OCI-LY3 (cell line): ENCODE data around the gene WBP2.

Experiments
- CTCF ChIP-seq: fragments of 200-600, 300-600 bp; sonication (generic); IDR thresholded peaks from 2 replicates; pipeline ENCODE4 v1.5.1; 2014; ENCODE audit warnings: antibody characterized with exemption, low read length, low read depth
- EZH2phosphoT487 ChIP-seq: fragments of 200-600 bp; shearing (Covaris generic); IDR thresholded peaks from 2 replicates; pipeline ENCODE4 v1.6.1; 2018; ENCODE audit warnings: antibody characterized with exemption, mixed run types, low read depth

- TF ChIP-seq CTCF (no peak), EZH2phosphoT487 (no peak)
These were observed 25.4 kb downstream of the WBP2 start for GRCh38 chr17:75829747-75830146.
